ENCODE results near the gene ADGRL2. TPM values are rescaled to one million over a fixed set of nuclear protein-coding genes. Genes with fewer than 3 reads are reported as not detected.

ADGRL2 gene
- polyA plus RNA-seq, 1 experiment: 22.7 TPM

GRCh38 chr1:81999364-81999763, 198.6 kb downstream of the ADGRL2 start:
- Histone ChIP-seq H3K9me3 (ENCODE audit: control insufficient read depth, insufficient read depth, low read length) (no peaks in the 10 kb centered on the region), H3K27me3 (ENCODE audit: control insufficient read depth, insufficient read depth, low read length) (no peaks in the 10 kb centered on the region), H3K27ac (ENCODE audit: low read depth, low read length) (no peak overlapping the region), H3K4me3 (ENCODE audit: low read depth, low read length) (no peak overlapping the region)
- ChIA-PET CTCF (no interaction called here), POLR2A (no interaction called here)
- TF ChIP-seq CTCF (IDR thresholded peaks at IDR 0.05; ENCODE audit: low read depth, low read length): no peak
- DNase-seq (ENCODE audit: low read depth, low spot score): no peak

GRCh38 chr1:82000221-82000620, 199.5 kb downstream of the ADGRL2 start:
- DNase-seq (ENCODE audit: low read depth, low spot score): no peak
- Histone ChIP-seq H3K4me3 (ENCODE audit: low read depth, low read length) (no peak overlapping the region), H3K9me3 (ENCODE audit: control insufficient read depth, insufficient read depth, low read length) (no peaks in the 10 kb centered on the region), H3K27ac (ENCODE audit: low read depth, low read length) (no peak overlapping the region), H3K27me3 (ENCODE audit: control insufficient read depth, insufficient read depth, low read length) (peaks cover 2% of the 10 kb centered on the region)
- POLR2A ChIA-PET: no interaction called here
- CTCF ChIA-PET: no interaction called here
- TF ChIP-seq CTCF (IDR thresholded peaks at IDR 0.05; ENCODE audit: low read depth, low read length): no peak

- POLR2A ChIA-PET: no interaction called here
- DNase-seq (ENCODE audit: low read depth, low spot score): no peak
- no peak overlapping the region for H3K27ac ChIP-seq (ENCODE audit: low read depth, low read length)
Observed at GRCh38 chr1:82001345-82001744, 200.6 kb downstream of the ADGRL2 start.

GRCh38 chr1:82007804-82008203, 207.1 kb downstream of the ADGRL2 start:
- no peak for TF ChIP-seq CTCF (IDR thresholded peaks at IDR 0.05; ENCODE audit: low read depth, low read length)
- Histone ChIP-seq H3K27me3 (ENCODE audit: control insufficient read depth, insufficient read depth, low read length) (peaks cover 2% of the 10 kb centered on the region), H3K9me3 (ENCODE audit: control insufficient read depth, insufficient read depth, low read length) (no peaks in the 10 kb centered on the region), H3K27ac (ENCODE audit: low read depth, low read length) (no peak overlapping the region), H3K4me3 (ENCODE audit: low read depth, low read length) (no peak overlapping the region)
- CTCF ChIA-PET: no interaction called here
- POLR2A ChIA-PET: no interaction called here
- no peak for DNase-seq (ENCODE audit: low read depth, low spot score)

More at GRCh38 chr1:82001345-82001744, 200.6 kb downstream of the ADGRL2 start:
- Histone ChIP-seq H3K27me3 (ENCODE audit: control insufficient read depth, insufficient read depth, low read length) (peaks cover 2% of the 10 kb centered on the region), H3K9me3 (ENCODE audit: control insufficient read depth, insufficient read depth, low read length) (no peaks in the 10 kb centered on the region), H3K4me3 (ENCODE audit: low read depth, low read length) (no peak overlapping the region)
- CTCF ChIA-PET: no interaction called here
- TF ChIP-seq CTCF (IDR thresholded peaks at IDR 0.05; ENCODE audit: low read depth, low read length): no peak

DNA sequence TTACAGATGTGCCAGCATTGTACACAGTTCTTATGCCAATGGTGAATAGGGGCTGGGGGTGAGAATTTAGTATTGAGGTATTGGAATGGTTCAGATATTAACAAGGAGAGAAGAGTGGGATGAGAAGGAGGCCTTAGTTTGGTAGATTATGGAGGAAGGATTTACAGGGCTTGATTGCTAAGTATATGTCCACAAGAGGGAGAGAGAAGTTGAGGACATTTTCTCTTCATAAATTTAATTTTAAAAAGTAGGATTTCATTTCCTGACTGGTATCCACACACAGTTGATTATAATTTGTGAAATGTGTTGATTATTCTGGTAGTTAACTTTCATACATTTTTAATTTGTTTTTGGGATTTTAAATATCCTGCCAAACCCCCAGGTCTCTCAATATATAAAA, 213.0 kb downstream of the ADGRL2 start:
- H3K4me3 ChIP-seq (ENCODE audit: low read depth, low read length): no peak overlapping the region
- ChIA-PET CTCF (no interaction called here), POLR2A (no interaction called here)
- H3K27me3 ChIP-seq (ENCODE audit: control insufficient read depth, insufficient read depth, low read length): no peaks in the 10 kb centered on the region
- no peak for TF ChIP-seq CTCF (IDR thresholded peaks at IDR 0.05; ENCODE audit: low read depth, low read length)
- no peaks in the 10 kb centered on the region for H3K9me3 ChIP-seq (ENCODE audit: control insufficient read depth, insufficient read depth, low read length)
- no peak overlapping the region for H3K27ac ChIP-seq (ENCODE audit: low read depth, low read length)
- DNase-seq (ENCODE audit: low read depth, low spot score): no peak

All from AG04450 (cell line).